Adrenal gland (tissue), 5 donors: ENCODE data around the gene CADPS.

Experiments
- CTCF ChIP-seq, 6 experiments: fragments of 450-650 bp in 4 of 6; fragments of 200-600 bp in 2 of 6; sonication (generic) in 1 of 6; IDR thresholded peaks; 1 replicate in 5 of 6; 2 replicates in 1 of 6; pipeline versions ENCODE4 v1.5.1 to v1.8.0; 2016 to 2021; ENCODE audit warnings: antibody characterized with exemption in 6 of 6, mild to moderate bottlenecking in 2 of 6, moderate library complexity in 1 of 6
- POLR2A ChIP-seq, 2 donors: fragments of 450-650 bp; IDR thresholded peaks; one replicate each; pipeline ENCODE4 v1.6.1; 2017; ENCODE audit warnings: antibody characterized with exemption in 2 of 2, mild to moderate bottlenecking in 2 of 2, moderate library complexity in 1 of 2
- donor health status: DM: no; HTN: no; CAD: no.

GRCh38 chr3:62557983-62558382 is 317.2 kb downstream of the CADPS start:
- no peak for TF ChIP-seq CTCF (IDR thresholded peaks at IDR 0.05)
- no peak for TF ChIP-seq POLR2A (IDR thresholded peaks at IDR 0.05)
